Esophagus muscularis mucosa (tissue), 3 donors: Measurements from ENCODE around the gene CTDP1.

ENCODE experiments used
- POLR2A ChIP-seq: fragments of 450-650 bp; IDR thresholded peaks from one replicate; pipeline ENCODE4 v1.6.1; 2017; ENCODE audit warnings: antibody characterized with exemption, moderate library complexity, mild to moderate bottlenecking, low read depth
- POLR2AphosphoS5 ChIP-seq, 2 donors: sonication (generic); formaldehyde crosslinking; IDR thresholded peaks; one replicate each; pipeline ENCODE4 v1.6.1; 2017; ENCODE audit warnings: antibody characterized with exemption in 2 of 2
- TF ChIP-seq, protein P1 (sequence below), 3 experiments: fragments of 200-600 bp in 2 of 3; fragments of 450-650 bp in 1 of 3; sonication (generic) in 2 of 3; IDR thresholded peaks; one replicate each; pipeline ENCODE4 v1.5.1; 2017 to 2019; ENCODE audit warnings: antibody characterized with exemption in 3 of 3, mild to moderate bottlenecking in 2 of 3, moderate library complexity in 1 of 3

DNA sequence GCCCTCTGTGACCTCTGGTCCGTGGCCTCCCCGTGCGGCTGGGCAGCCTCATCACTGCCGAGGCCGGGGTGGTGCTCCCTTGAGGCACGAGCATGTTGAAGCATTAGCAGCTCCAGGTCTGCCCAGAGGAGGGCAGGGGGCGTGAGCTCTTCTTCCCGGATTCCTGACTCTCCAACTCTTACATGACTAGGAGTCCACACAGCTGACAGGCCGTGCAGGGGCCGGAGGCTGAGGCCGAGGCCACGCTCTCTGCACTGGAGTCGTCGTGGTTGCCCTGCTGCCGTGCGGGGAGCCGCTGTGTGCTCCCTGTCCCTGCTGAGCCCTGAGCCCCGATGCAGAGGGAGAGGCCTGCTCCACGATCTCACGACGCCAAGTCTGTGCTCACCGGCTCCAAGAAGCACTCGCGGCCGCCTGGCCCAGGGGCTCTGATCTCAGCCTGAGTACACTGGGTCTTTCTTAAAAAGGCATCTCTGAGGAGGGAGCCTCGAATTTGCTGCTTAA is 98.7 kb downstream of the CTDP1 start:
- TF ChIP-seq POLR2AphosphoS5 (IDR thresholded peaks at IDR 0.05): no peak
- TF ChIP-seq, protein P1, sequence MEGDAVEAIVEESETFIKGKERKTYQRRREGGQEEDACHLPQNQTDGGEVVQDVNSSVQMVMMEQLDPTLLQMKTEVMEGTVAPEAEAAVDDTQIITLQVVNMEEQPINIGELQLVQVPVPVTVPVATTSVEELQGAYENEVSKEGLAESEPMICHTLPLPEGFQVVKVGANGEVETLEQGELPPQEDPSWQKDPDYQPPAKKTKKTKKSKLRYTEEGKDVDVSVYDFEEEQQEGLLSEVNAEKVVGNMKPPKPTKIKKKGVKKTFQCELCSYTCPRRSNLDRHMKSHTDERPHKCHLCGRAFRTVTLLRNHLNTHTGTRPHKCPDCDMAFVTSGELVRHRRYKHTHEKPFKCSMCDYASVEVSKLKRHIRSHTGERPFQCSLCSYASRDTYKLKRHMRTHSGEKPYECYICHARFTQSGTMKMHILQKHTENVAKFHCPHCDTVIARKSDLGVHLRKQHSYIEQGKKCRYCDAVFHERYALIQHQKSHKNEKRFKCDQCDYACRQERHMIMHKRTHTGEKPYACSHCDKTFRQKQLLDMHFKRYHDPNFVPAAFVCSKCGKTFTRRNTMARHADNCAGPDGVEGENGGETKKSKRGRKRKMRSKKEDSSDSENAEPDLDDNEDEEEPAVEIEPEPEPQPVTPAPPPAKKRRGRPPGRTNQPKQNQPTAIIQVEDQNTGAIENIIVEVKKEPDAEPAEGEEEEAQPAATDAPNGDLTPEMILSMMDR (IDR thresholded peaks at IDR 0.05): no peak
- TF ChIP-seq POLR2A: no peak
